Astrocyte (in vitro differentiated cells and primary cell): ENCODE measurements around the gene RGSL1. TPM values are rescaled to one million over a fixed set of nuclear protein-coding genes. Genes with fewer than 3 reads are reported as not detected.

ENCODE experiments used
- DNase-seq: peaks from one replicate; pipeline ENCODE4 v3.0.0-alpha.2; 2010; ENCODE audit warnings: low read depth
- FAIRE-seq: peaks from 2 replicates; lab custom pipeline; 2011; peaks lifted over from hg19 to GRCh38; lab: Jason Lieb, UNC
- H2AFZ ChIP-seq: 2 replicates; pipeline ENCODE4 v1.6.0; 2012; ENCODE audit warnings: low read depth, low read length, inconsistent platforms
- H3K27ac ChIP-seq: 2 replicates; pipeline ENCODE4 v1.5.1; 2011; ENCODE audit warnings: low read depth, low read length, inconsistent platforms
- H3K27me3 ChIP-seq: 2 replicates; pipeline ENCODE4 v1.6.0; 2011; ENCODE audit warnings: low read length, inconsistent platforms; ENCODE audit not compliant: insufficient read depth
- H3K36me3 ChIP-seq: 2 replicates; pipeline ENCODE4 v1.5.1; 2011; ENCODE audit warnings: low read length, inconsistent platforms; ENCODE audit not compliant: insufficient read depth
- H3K4me1 ChIP-seq: 2 replicates; pipeline ENCODE4 v1.5.1; 2011; ENCODE audit warnings: low read length, inconsistent platforms; ENCODE audit not compliant: insufficient read depth
- H3K4me2 ChIP-seq: 2 replicates; pipeline ENCODE4 v1.6.0; 2012; ENCODE audit warnings: low read length, inconsistent platforms
- H3K4me3 ChIP-seq: 2 replicates; pipeline ENCODE4 v1.5.1; 2011; ENCODE audit warnings: low read depth, mild to moderate bottlenecking, low read length, inconsistent platforms; ENCODE audit not compliant: insufficient read depth
- H3K79me2 ChIP-seq: 2 replicates; pipeline ENCODE4 v1.6.0; 2012; ENCODE audit warnings: mild to moderate bottlenecking, low read length, inconsistent platforms; ENCODE audit not compliant: insufficient read depth
- H3K9ac ChIP-seq: 2 replicates; pipeline ENCODE4 v1.6.0; 2012; ENCODE audit warnings: mild to moderate bottlenecking, low read length, inconsistent platforms
- H3K9me3 ChIP-seq: 2 replicates; pipeline ENCODE4 v1.5.1; 2012; ENCODE audit warnings: low read depth, mild to moderate bottlenecking, low read length, inconsistent platforms; ENCODE audit not compliant: insufficient read depth
- H4K20me1 ChIP-seq: 2 replicates; pipeline ENCODE4 v1.6.0; 2012; ENCODE audit warnings: low read length, inconsistent platforms; ENCODE audit not compliant: insufficient read depth
- H3K27ac Mint-ChIP-seq: one replicate; pipeline ENCODE4 v1.8.0; 2021; ENCODE audit warnings: mild to moderate bottlenecking, mixed read lengths; ENCODE audit not compliant: unreplicated experiment
- H3K27me3 Mint-ChIP-seq: one replicate; pipeline ENCODE4 v1.8.0; 2021; ENCODE audit warnings: low read depth, mixed read lengths; ENCODE audit not compliant: unreplicated experiment
- H3K36me3 Mint-ChIP-seq: one replicate; pipeline ENCODE4 v1.8.0; 2021; ENCODE audit warnings: low read depth, mixed read lengths; ENCODE audit not compliant: unreplicated experiment
- H3K4me1 Mint-ChIP-seq: one replicate; pipeline ENCODE4 v1.8.0; 2021; ENCODE audit warnings: low read depth, mixed read lengths; ENCODE audit not compliant: unreplicated experiment
- H3K4me3 Mint-ChIP-seq: one replicate; pipeline ENCODE4 v1.8.0; 2021; ENCODE audit warnings: mild to moderate bottlenecking, moderate library complexity, mixed read lengths; ENCODE audit not compliant: unreplicated experiment
- H3K9me3 Mint-ChIP-seq: one replicate; pipeline ENCODE4 v1.8.0; 2021; ENCODE audit warnings: mild to moderate bottlenecking, mixed read lengths; ENCODE audit not compliant: unreplicated experiment
- EZH2 ChIP-seq: IDR thresholded peaks from 2 replicates; pipeline ENCODE4 v1.6.1; 2012; ENCODE audit warnings: mild to moderate bottlenecking, low read length, inconsistent platforms; ENCODE audit not compliant: insufficient read depth
- total RNA-seq: library from RNA; stranded (reverse); gene quantifications from 2 replicates; pipeline ENCODE4 v1.2.1, GENCODE V29; 2021
- TF ChIP-seq, protein P1 (sequence below): IDR thresholded peaks from 2 replicates; pipeline ENCODE4 v1.5.1; 2011; ENCODE audit warnings: low read depth, mild to moderate bottlenecking, inconsistent platforms, low read length, moderate library complexity; ENCODE audit not compliant: insufficient read depth

RGSL1 gene
- total RNA-seq, 1 donor from 2014 or later: not detected

DNA sequence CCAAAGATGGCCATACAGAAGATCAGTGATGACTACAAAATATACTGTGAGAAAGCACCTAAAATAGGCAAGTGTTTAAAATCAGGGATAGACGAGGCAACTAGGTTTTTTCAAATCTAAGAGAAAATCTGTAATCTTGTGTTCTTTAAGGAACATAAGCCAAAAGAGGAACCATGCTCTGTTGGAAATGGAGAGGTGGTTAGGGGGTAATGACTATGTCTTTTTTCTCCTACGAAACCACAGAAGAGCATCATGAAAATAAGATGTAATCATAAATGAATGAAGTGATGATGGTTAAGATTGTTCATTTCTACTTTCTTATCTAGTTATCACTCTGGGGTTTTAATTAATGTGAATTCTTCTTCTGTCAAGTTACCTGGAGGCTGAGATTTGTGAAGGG lies 43.1 kb downstream of the RGSL1 start:
- Histone ChIP-seq H3K27me3 (no peaks in the 10 kb centered on the region), H2AFZ (no peak overlapping the region), H3K4me1 (no peaks in the 10 kb centered on the region), H3K36me3 (no peaks in the 10 kb centered on the region), H3K9ac (no peak overlapping the region), H3K27ac (no peak overlapping the region), H3K79me2 (no peaks in the 10 kb centered on the region), H3K9me3 (no peaks in the 10 kb centered on the region), H3K4me3 (no peak overlapping the region), H3K4me2 (no peak overlapping the region), H4K20me1 (no peaks in the 10 kb centered on the region)
- Mint-ChIP-seq H3K4me3 (no peak overlapping the region), H3K27ac (no peak overlapping the region), H3K27me3 (peaks cover 3% of the 10 kb centered on the region), H3K4me1 (no peaks in the 10 kb centered on the region), H3K9me3 (no peaks in the 10 kb centered on the region), H3K36me3 (no peaks in the 10 kb centered on the region)
- TF ChIP-seq, protein P1, sequence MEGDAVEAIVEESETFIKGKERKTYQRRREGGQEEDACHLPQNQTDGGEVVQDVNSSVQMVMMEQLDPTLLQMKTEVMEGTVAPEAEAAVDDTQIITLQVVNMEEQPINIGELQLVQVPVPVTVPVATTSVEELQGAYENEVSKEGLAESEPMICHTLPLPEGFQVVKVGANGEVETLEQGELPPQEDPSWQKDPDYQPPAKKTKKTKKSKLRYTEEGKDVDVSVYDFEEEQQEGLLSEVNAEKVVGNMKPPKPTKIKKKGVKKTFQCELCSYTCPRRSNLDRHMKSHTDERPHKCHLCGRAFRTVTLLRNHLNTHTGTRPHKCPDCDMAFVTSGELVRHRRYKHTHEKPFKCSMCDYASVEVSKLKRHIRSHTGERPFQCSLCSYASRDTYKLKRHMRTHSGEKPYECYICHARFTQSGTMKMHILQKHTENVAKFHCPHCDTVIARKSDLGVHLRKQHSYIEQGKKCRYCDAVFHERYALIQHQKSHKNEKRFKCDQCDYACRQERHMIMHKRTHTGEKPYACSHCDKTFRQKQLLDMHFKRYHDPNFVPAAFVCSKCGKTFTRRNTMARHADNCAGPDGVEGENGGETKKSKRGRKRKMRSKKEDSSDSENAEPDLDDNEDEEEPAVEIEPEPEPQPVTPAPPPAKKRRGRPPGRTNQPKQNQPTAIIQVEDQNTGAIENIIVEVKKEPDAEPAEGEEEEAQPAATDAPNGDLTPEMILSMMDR: no peak
- no peak for FAIRE-seq
- no peak for DNase-seq

DNA sequence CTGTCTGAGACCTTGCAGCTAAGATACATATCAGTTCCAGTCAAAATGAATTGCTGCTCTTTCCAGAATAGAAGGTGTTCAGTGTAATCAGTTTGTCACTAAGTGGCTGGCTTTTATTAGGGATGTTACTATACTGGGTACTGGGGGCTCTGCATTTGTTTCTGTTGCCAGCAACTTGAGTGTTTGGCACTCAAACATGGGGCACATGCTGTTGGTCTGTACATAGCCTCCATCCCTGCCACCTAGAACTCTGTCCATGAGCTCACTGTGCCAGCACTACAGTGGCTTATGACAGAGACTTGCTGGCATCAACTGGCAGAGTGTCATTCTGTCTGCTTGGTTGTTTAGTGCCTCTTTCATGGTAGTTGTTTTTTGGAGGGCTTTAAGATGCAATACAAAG lies 45.1 kb downstream of the RGSL1 start:
- DNase-seq: no peak
- H2AFZ ChIP-seq: no peak overlapping the region
- H3K4me3 ChIP-seq: no peak overlapping the region
- H3K4me3 Mint-ChIP-seq: no peak overlapping the region
- H3K79me2 ChIP-seq: no peaks in the 10 kb centered on the region
- H3K27ac Mint-ChIP-seq: no peak overlapping the region
- no peak overlapping the region for H3K9ac ChIP-seq
- peaks cover 5% of the 10 kb centered on the region for H3K27me3 Mint-ChIP-seq
- H3K27me3 ChIP-seq: no peaks in the 10 kb centered on the region
- H3K9me3 ChIP-seq: no peaks in the 10 kb centered on the region
- no peak overlapping the region for H3K27ac ChIP-seq
- H3K4me1 ChIP-seq: no peaks in the 10 kb centered on the region
- H4K20me1 ChIP-seq: no peaks in the 10 kb centered on the region
- no peaks in the 10 kb centered on the region for H3K9me3 Mint-ChIP-seq
- H3K36me3 ChIP-seq: no peaks in the 10 kb centered on the region
- no peaks in the 10 kb centered on the region for H3K4me1 Mint-ChIP-seq
- no peak for TF ChIP-seq EZH2
- TF ChIP-seq, protein P1: no peak
- FAIRE-seq: no peak
- no peak overlapping the region for H3K4me2 ChIP-seq
- no peaks in the 10 kb centered on the region for H3K36me3 Mint-ChIP-seq

DNA sequence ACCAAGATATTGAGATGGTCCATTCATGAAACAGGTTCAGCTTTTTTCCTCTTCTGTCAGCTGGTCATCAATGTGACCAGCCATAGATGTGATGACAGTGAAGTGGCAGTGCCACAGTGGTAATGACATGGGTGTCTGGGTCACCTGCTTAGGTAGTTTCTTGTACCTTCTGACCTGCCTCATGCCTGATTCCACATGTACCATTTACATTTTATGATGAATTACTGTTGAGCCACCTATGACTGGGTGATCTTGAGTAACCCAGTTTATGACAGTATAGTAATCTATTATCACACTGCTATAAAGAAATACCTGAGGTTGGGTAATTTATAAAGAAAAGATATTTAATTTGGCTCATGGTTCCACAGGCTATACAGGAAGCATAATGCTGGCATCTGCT lies 45.7 kb downstream of the RGSL1 start:
- FAIRE-seq (no peak), DNase-seq (no peak)
- H3K4me2 ChIP-seq: no peak overlapping the region
- H3K9ac ChIP-seq: no peak overlapping the region
- H3K4me1 ChIP-seq: no peaks in the 10 kb centered on the region
- H2AFZ ChIP-seq: no peak overlapping the region
- H3K4me3 ChIP-seq: no peak overlapping the region
- no peaks in the 10 kb centered on the region for H3K9me3 Mint-ChIP-seq
- peaks cover 5% of the 10 kb centered on the region for H3K27me3 Mint-ChIP-seq
- no peak overlapping the region for H3K27ac Mint-ChIP-seq
- H3K4me3 Mint-ChIP-seq: no peak overlapping the region
- TF ChIP-seq, protein P1: no peak
- no peak for TF ChIP-seq EZH2
- no peaks in the 10 kb centered on the region for H3K36me3 Mint-ChIP-seq
- no peak overlapping the region for H3K27ac ChIP-seq
- H3K27me3 ChIP-seq: no peaks in the 10 kb centered on the region
- H3K36me3 ChIP-seq: no peaks in the 10 kb centered on the region
- H4K20me1 ChIP-seq: no peaks in the 10 kb centered on the region
- H3K9me3 ChIP-seq: no peaks in the 10 kb centered on the region
- no peaks in the 10 kb centered on the region for H3K79me2 ChIP-seq
- no peaks in the 10 kb centered on the region for H3K4me1 Mint-ChIP-seq
